Esophagus muscularis mucosa (tissue), 4 donors: ENCODE measurements around the gene DPH7. TPM values are rescaled to one million over a fixed set of nuclear protein-coding genes. Genes with fewer than 3 reads are reported as not detected.
"Not testable (repeated sequence)": the region's sequence is repeated elsewhere in the genome, so short reads cannot be mapped to it uniquely, and the experiment has no call there.

ENCODE experiments used
- DNase-seq: peaks from one replicate; pipeline ENCODE4 v3.0.0-alpha.2; 2017; ENCODE audit errors: extremely low spot score
- H3K27ac ChIP-seq, 4 donors: fragments of 200-600 bp; sonication (generic); replicated peaks in 1 of 4; 1 replicate in 3 of 4; 2 replicates in 1 of 4; pipeline ENCODE4 v1.5.1; 2016 to 2019; ENCODE audit warnings: mild to moderate bottlenecking in 1 of 4
- H3K27me3 ChIP-seq, 4 donors: fragments of 200-600 bp; sonication (generic); one replicate each; pipeline versions ENCODE4 v1.5.1 to v1.6.0; 2016 to 2019
- H3K36me3 ChIP-seq, 4 donors: fragments of 200-600 bp; sonication (generic); one replicate each; pipeline ENCODE4 v1.5.1; 2016 to 2019
- H3K4me1 ChIP-seq, 4 donors: fragments of 200-600 bp; sonication (generic); one replicate each; pipeline ENCODE4 v1.5.1; 2016 to 2019
- H3K4me3 ChIP-seq, 4 donors: fragments of 200-600 bp; sonication (generic); 1 replicate in 2 of 4; 2 replicates in 2 of 4; pipeline ENCODE4 v1.5.1; 2016 to 2019; ENCODE audit warnings: mild to moderate bottlenecking in 4 of 4, moderate library complexity in 1 of 4
- H3K9me3 ChIP-seq, 4 donors: fragments of 200-600 bp; sonication (generic); 1 replicate in 3 of 4; 2 replicates in 1 of 4; pipeline ENCODE4 v1.5.1; 2016 to 2019
- EP300 ChIP-seq: sonication (generic); formaldehyde crosslinking; IDR thresholded peaks from one replicate; pipeline ENCODE4 v1.6.1; 2017; ENCODE audit warnings: antibody characterized with exemption
- POLR2A ChIP-seq: fragments of 450-650 bp; IDR thresholded peaks from one replicate; pipeline ENCODE4 v1.6.1; 2017; ENCODE audit warnings: antibody characterized with exemption, moderate library complexity, mild to moderate bottlenecking, low read depth
- POLR2AphosphoS5 ChIP-seq, 2 donors: sonication (generic); formaldehyde crosslinking; IDR thresholded peaks; one replicate each; pipeline ENCODE4 v1.6.1; 2017; ENCODE audit warnings: antibody characterized with exemption in 2 of 2
- WGBS: methylation state at CpG from one replicate; pipeline ENCODE4 v1.1.5; 2018; 5-methylcytosine and 5-hydroxymethylcytosine counted together
- intact Hi-C: fragments of 100-400 bp; cut with DNase I; formaldehyde crosslinking; loops from one replicate; pipeline ENCODE4 v1.15.1; 2023
- total RNA-seq, 4 donors: library from RNA; depleted of rRNA; stranded (reverse); fragments of >200 nt; gene quantifications; one replicate each; pipeline versions ENCODE4 v1.1.0 to v1.2.1, GENCODE V29; 2016
- TF ChIP-seq, protein P1 (sequence below), 3 experiments: fragments of 200-600 bp in 2 of 3; fragments of 450-650 bp in 1 of 3; sonication (generic) in 2 of 3; IDR thresholded peaks; one replicate each; pipeline ENCODE4 v1.5.1; 2017 to 2019; ENCODE audit warnings: antibody characterized with exemption in 3 of 3, mild to moderate bottlenecking in 2 of 3, moderate library complexity in 1 of 3

DPH7 gene
- total RNA-seq, 4 donors from 2014 or later = 19.9 to 27.8 (median 24.8) TPM

DNA sequence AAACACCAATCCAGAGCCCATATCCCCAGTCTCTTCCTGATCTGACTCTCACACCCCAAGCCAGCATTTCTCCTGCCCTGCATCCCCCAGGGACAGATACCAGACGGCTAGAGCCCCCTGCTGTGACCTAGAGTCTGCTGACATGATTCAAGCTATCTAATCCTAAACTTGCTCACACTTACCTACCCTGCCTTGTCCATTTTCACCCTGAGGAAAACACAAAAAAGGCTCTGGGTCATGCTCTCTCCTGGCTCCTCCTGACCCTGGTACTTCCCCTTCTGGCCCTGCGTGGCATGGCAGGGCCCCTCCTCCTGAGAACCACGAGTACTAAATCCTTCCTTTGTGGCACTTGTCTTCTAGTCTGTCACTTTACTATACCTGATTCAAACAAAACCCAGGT lies 23.9 kb upstream of the DPH7 start:
- TF ChIP-seq POLR2AphosphoS5 (IDR thresholded peaks at IDR 0.05) (no peak), EP300 (no peak), POLR2A (no peak)
- TF ChIP-seq, protein P1, sequence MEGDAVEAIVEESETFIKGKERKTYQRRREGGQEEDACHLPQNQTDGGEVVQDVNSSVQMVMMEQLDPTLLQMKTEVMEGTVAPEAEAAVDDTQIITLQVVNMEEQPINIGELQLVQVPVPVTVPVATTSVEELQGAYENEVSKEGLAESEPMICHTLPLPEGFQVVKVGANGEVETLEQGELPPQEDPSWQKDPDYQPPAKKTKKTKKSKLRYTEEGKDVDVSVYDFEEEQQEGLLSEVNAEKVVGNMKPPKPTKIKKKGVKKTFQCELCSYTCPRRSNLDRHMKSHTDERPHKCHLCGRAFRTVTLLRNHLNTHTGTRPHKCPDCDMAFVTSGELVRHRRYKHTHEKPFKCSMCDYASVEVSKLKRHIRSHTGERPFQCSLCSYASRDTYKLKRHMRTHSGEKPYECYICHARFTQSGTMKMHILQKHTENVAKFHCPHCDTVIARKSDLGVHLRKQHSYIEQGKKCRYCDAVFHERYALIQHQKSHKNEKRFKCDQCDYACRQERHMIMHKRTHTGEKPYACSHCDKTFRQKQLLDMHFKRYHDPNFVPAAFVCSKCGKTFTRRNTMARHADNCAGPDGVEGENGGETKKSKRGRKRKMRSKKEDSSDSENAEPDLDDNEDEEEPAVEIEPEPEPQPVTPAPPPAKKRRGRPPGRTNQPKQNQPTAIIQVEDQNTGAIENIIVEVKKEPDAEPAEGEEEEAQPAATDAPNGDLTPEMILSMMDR (IDR thresholded peaks at IDR 0.05) = no peak
- DNase-seq = no peak
- Histone ChIP-seq H3K4me1 (peaks cover 21 to 35% (median 30%) of the 10 kb centered on the region in 4 donors), H3K27me3 (no peaks in the 10 kb centered on the region), H3K27ac (no peak overlapping the region), H3K9me3 (no peaks in the 10 kb centered on the region), H3K4me3 (no peak overlapping the region), H3K36me3 (no peaks in the 10 kb centered on the region)
- intact Hi-C loops = no loop called here
- WGBS = 16% methylated on average over 3 of the region's 3 CpGs

DNA sequence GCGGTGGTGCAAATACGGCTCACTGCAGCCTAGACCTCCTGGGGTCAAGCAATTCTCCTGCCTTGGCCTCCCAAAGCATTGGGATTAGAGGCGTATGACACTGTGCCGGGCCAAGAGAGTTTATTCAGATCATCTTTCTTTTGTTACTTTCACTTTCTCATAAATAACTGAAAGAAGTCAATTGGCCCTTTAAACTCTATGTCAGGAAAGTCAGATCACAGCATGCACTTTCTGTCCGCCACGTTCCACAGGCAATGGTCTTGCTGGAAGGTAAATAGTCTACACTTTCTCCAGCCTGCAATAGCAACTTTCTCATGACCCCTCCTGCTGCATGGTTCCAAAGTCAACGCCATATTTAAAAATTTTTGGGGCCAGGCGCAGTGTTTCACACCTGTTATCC lies 20.2 kb upstream of the DPH7 start:
- intact Hi-C loops = no loop called here
- 73% methylated on average over 8 of the region's 8 CpGs for WGBS
- TF ChIP-seq POLR2A (no peak), EP300 (no peak), POLR2AphosphoS5 (IDR thresholded peaks at IDR 0.05) (no peak)
- TF ChIP-seq, protein P1 (IDR thresholded peaks at IDR 0.05) = no peak
- H3K4me3 ChIP-seq = no peak overlapping the region
- no peaks in the 10 kb centered on the region for H3K36me3 ChIP-seq
- H3K9me3 ChIP-seq = no peaks in the 10 kb centered on the region
- peaks cover 0 to 3% (median 2%) of the 10 kb centered on the region in 4 donors for H3K4me1 ChIP-seq
- no peak overlapping the region for H3K27ac ChIP-seq
- no peaks in the 10 kb centered on the region for H3K27me3 ChIP-seq
- DNase-seq = no peak

DNA sequence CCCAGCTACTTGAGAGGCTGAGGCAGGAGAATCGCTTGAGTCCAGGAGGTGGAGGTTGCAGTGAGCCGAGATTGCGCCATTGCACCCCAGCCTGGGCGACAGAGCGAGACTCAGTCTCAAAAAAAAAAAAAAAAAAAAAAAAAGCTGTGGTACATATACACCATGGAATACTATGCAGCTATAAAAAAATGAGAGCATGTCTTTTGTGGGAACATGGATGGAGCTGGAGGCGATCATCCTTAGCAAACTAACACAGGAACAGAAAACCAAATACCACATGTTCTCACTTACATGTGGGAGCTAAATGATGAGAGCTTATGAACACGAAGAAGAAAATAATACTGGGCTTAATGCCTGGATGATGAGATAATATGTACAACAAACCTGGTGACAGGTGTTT lies 17.9 kb upstream of the DPH7 start:
- H3K27me3 ChIP-seq, intact Hi-C loops, DNase-seq, H3K36me3 ChIP-seq, H3K27ac ChIP-seq, H3K9me3 ChIP-seq, H3K4me1 ChIP-seq, H3K4me3 ChIP-seq: not testable (repeated sequence)
- WGBS = 94% methylated on average over 7 of the region's 7 CpGs

DNA sequence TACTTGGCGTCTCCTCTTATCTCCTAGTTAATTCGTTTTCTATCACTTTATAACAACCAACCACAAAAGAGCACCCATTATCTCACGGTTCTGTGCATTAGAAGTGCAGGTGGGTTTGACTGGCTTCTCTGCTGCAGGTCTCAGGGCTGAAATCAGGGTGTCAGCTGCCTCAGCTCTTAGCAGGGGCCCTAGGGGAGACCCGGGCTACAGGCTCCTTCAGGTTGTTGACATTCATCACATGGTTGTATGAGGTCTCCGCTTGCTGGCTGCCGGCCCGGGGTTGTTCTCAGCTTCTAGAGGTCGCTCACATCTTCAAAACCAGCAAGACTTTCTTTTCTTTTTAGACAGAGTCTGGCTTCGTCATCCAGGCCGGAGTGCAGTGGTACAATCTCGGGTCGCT lies 14.5 kb upstream of the DPH7 start:
- 78% methylated on average over 12 of the region's 12 CpGs for WGBS
- Histone ChIP-seq H3K4me3 (no peak overlapping the region), H3K27ac (no peak overlapping the region), H3K36me3 (peaks cover 0 to 5% (median 3%) of the 10 kb centered on the region in 4 donors), H3K4me1 (peaks cover 15 to 28% (median 26%) of the 10 kb centered on the region in 4 donors), H3K9me3 (no peaks in the 10 kb centered on the region), H3K27me3 (no peaks in the 10 kb centered on the region)
- intact Hi-C loops = no loop called here
- TF ChIP-seq POLR2AphosphoS5 (IDR thresholded peaks at IDR 0.05) = no peak
- no peak for TF ChIP-seq POLR2A
- TF ChIP-seq EP300 = no peak
- TF ChIP-seq, protein P1 (IDR thresholded peaks at IDR 0.05) = no peak
- no peak for DNase-seq

GRCh38 chr9:137592767-137593166 lies 14.0 kb upstream of the DPH7 start:
- peaks cover 15 to 32% (median 28%) of the 10 kb centered on the region in 4 donors for H3K4me1 ChIP-seq
- no peaks in the 10 kb centered on the region for H3K27me3 ChIP-seq
- DNase-seq = no peak
- H3K4me3 ChIP-seq = no peak overlapping the region
- no peaks in the 10 kb centered on the region for H3K9me3 ChIP-seq
- no peak for TF ChIP-seq POLR2AphosphoS5 (IDR thresholded peaks at IDR 0.05)
- TF ChIP-seq, protein P1 (IDR thresholded peaks at IDR 0.05) = no peak
- no peak for TF ChIP-seq EP300
- no peak for TF ChIP-seq POLR2A
- 82% methylated on average over 7 of the region's 7 CpGs for whole genome bisulfite sequencing
- intact Hi-C loops = no loop called here
- peaks cover 0 to 9% (median 7%) of the 10 kb centered on the region in 4 donors for H3K36me3 ChIP-seq
- no peak overlapping the region for H3K27ac ChIP-seq
